ENCODE data around the gene HSPB1.

- no peak for TF ChIP-seq CTCF (IDR thresholded peaks at IDR 0.05)
- TF ChIP-seq POLR2A (IDR thresholded peaks at IDR 0.05), result no peak
These were observed 2.2 kb upstream of the HSPB1 start for GRCh38 chr7:76300166-76300731.

Data from uterus (tissue), 2 donors.